Right atrium auricular region (tissue), 2 donors: Measurements from ENCODE around the gene MVK. TPM values are rescaled to one million over a fixed set of nuclear protein-coding genes. Genes with fewer than 3 reads are reported as not detected.
A peak's percentile ranks its signal among the peaks of the same experiment; 100 is the strongest.

Experiments
- DNase-seq: peaks from one replicate; pipeline ENCODE4 v3.0.0-alpha.2; 2019; ENCODE audit warnings: low spot score
- H3K27ac ChIP-seq, 2 donors: fragments of 200-600 bp; sonication (generic); 1 replicate in 1 of 2; 2 replicates in 1 of 2; pipeline ENCODE4 v1.5.1; 2016 to 2019
- H3K27me3 ChIP-seq, 2 donors: fragments of 200-600 bp; sonication (generic); one replicate each; pipeline versions ENCODE4 v1.5.1 to v1.6.0; 2017 to 2019
- H3K36me3 ChIP-seq: fragments of 200-600 bp; sonication (generic); one replicate; pipeline ENCODE4 v1.5.1; 2016
- H3K4me1 ChIP-seq, 2 donors: fragments of 200-600 bp; sonication (generic); one replicate each; pipeline versions ENCODE4 v1.5.1 to v1.6.0; 2017 to 2019
- H3K4me3 ChIP-seq, 2 donors: fragments of 200-600 bp; sonication (generic); 1 replicate in 1 of 2; 2 replicates in 1 of 2; pipeline ENCODE4 v1.5.1; 2017 to 2019; ENCODE audit warnings: mild to moderate bottlenecking in 1 of 2, moderate library complexity in 1 of 2
- H3K9me3 ChIP-seq, 2 donors: fragments of 200-600 bp; sonication (generic); one replicate each; pipeline ENCODE4 v1.5.1; 2019
- total RNA-seq, 2 donors: library from RNA; depleted of rRNA; stranded (reverse); fragments of >200 nt; gene quantifications; one replicate each; pipeline ENCODE4 v1.1.0, GENCODE V29; 2016
- TF ChIP-seq, protein P1 (sequence below), 2 donors: fragments of 200-600 bp; sonication (generic); IDR thresholded peaks; one replicate each; pipeline ENCODE4 v1.5.1; 2019; ENCODE audit warnings: antibody characterized with exemption in 2 of 2

Gene MVK
- total RNA-seq, 2 donors from 2014 or later = 5.5 to 7.5 TPM

GRCh38 chr12:109562871-109563270 is 10.7 kb upstream of the MVK start:
- H3K27me3 ChIP-seq = no peaks in the 10 kb centered on the region
- no peak overlapping the region for H3K27ac ChIP-seq
- H3K4me3 ChIP-seq = no peak overlapping the region
- no peak for DNase-seq
- peaks cover 15% of the 10 kb centered on the region for H3K36me3 ChIP-seq
- no peaks in the 10 kb centered on the region for H3K9me3 ChIP-seq
- TF ChIP-seq, protein P1, sequence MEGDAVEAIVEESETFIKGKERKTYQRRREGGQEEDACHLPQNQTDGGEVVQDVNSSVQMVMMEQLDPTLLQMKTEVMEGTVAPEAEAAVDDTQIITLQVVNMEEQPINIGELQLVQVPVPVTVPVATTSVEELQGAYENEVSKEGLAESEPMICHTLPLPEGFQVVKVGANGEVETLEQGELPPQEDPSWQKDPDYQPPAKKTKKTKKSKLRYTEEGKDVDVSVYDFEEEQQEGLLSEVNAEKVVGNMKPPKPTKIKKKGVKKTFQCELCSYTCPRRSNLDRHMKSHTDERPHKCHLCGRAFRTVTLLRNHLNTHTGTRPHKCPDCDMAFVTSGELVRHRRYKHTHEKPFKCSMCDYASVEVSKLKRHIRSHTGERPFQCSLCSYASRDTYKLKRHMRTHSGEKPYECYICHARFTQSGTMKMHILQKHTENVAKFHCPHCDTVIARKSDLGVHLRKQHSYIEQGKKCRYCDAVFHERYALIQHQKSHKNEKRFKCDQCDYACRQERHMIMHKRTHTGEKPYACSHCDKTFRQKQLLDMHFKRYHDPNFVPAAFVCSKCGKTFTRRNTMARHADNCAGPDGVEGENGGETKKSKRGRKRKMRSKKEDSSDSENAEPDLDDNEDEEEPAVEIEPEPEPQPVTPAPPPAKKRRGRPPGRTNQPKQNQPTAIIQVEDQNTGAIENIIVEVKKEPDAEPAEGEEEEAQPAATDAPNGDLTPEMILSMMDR (IDR thresholded peaks at IDR 0.05) = no peak
- peaks cover 0 to 6% of the 10 kb centered on the region in 2 donors for H3K4me1 ChIP-seq

DNA sequence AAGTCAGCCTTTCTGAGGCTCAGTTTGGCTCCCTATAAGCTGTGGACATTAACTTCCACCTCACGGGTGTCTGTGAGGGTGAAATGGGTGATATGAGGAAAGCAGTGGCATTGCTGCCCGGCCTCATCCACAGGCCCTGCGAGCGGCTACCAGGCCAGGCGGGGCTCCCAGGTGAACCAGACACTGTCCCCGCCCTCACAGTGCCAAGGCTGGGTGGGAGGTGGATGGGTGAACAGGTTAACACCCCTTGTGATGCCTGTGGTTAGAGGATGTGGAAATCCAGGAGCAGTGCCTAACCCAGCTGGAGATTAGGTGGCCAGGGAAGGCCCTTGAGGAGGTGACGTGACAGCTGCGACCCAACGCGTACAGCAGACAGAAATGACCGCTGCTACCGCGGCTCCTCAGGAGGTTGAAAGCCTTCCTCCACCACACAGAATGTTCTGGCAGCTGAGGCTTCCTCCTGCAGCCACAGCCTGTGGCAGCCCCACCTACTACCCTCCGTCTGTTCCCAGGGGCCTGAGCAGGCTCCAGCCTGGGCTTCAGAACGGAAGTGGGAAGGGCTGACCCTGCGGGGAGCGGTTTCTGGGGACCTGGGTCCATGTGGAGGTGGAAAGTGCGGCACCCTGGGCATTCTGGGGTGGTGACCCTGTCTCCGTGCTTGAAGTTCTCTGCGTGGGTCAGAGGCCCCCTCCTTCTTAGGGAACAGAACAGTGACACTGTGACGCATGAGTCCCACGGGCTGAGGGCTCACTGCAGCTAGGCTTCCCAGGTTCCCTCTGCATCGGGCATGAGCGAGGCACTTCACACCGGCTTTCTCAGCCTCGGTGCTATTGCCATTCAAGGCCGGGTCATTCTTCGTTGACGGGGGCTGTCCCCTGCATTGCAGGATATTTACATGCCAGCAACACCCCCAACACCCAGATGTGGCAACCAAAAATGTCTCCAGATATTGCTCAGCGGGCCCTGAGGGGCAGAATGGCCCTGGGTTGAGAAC is 10.0 kb upstream of the MVK start:
- TF ChIP-seq, protein P1 (IDR thresholded peaks at IDR 0.05) = no peak
- Histone ChIP-seq H3K9me3 (no peaks in the 10 kb centered on the region), H3K27ac (peak overlapping the region in 1 of 2 donors; percentile 27), H3K27me3 (no peaks in the 10 kb centered on the region), H3K4me3 (peak overlapping the region in 1 of 2 donors; percentile 14), H3K4me1 (peaks cover 0 to 6% of the 10 kb centered on the region in 2 donors), H3K36me3 (peaks cover 22% of the 10 kb centered on the region)
- no peak for DNase-seq

GRCh38 chr12:109566424-109566823 is 7.2 kb upstream of the MVK start:
- no peak overlapping the region for H3K4me3 ChIP-seq
- TF ChIP-seq, protein P1 (IDR thresholded peaks at IDR 0.05) = no peak
- H3K9me3 ChIP-seq = no peaks in the 10 kb centered on the region
- H3K27ac ChIP-seq = no peak overlapping the region
- H3K36me3 ChIP-seq = peaks cover 25% of the 10 kb centered on the region
- H3K4me1 ChIP-seq = peaks cover 0 to 6% of the 10 kb centered on the region in 2 donors
- no peaks in the 10 kb centered on the region for H3K27me3 ChIP-seq
- no peak for DNase-seq

GRCh38 chr12:109567296-109567695 is 6.3 kb upstream of the MVK start:
- Histone ChIP-seq H3K27me3 (no peaks in the 10 kb centered on the region), H3K4me1 (peaks cover 0 to 6% of the 10 kb centered on the region in 2 donors), H3K9me3 (no peaks in the 10 kb centered on the region), H3K27ac (no peak overlapping the region), H3K36me3 (peaks cover 25% of the 10 kb centered on the region), H3K4me3 (no peak overlapping the region)
- no peak for DNase-seq
- TF ChIP-seq, protein P1 (IDR thresholded peaks at IDR 0.05) = no peak

- Histone ChIP-seq H3K9me3 (no peaks in the 10 kb centered on the region), H3K4me3 (no peak overlapping the region), H3K27me3 (no peaks in the 10 kb centered on the region), H3K4me1 (peaks cover 0 to 11% of the 10 kb centered on the region in 2 donors), H3K36me3 (peaks cover 25% of the 10 kb centered on the region), H3K27ac (no peak overlapping the region)
- TF ChIP-seq, protein P1 (IDR thresholded peaks at IDR 0.05) = no peak
- no peak for DNase-seq
Observed at GRCh38 chr12:109567967-109568366, 5.6 kb upstream of the MVK start.
